ENCODE results near the gene ATG2B. TPM values are rescaled to one million over a fixed set of nuclear protein-coding genes. Genes with fewer than 3 reads are reported as not detected.
"Not testable (repeated sequence)": the region's sequence is repeated elsewhere in the genome, so short reads cannot be mapped to it uniquely, and the experiment has no call there.

ATG2B gene
- polyA plus RNA-seq, 1 experiment = 22.1 TPM

GRCh38 chr14:96249029-96249428 is 114.1 kb downstream of the ATG2B start:
- Histone ChIP-seq H3K27me3 (ENCODE audit: control insufficient read depth, insufficient read depth, low read length) (no peaks in the 10 kb centered on the region), H3K27ac (ENCODE audit: low read depth, low read length) (peak overlapping the region; percentile 75), H3K4me3 (ENCODE audit: low read depth, low read length) (no peak overlapping the region), H3K9me3 (ENCODE audit: control insufficient read depth, insufficient read depth, low read length) (no peaks in the 10 kb centered on the region; the same call in 1 of the 2 replicates)
- CTCF ChIA-PET = interaction anchor here (2.7 kb wide), 1 partner anchor 148 kb away, joined by 10 read pairs; no protein-coding TSS in a partner anchor
- peak; percentile 50 for DNase-seq (ENCODE audit: low read depth, low spot score)
- POLR2A ChIA-PET = no interaction called here
- TF ChIP-seq, protein P1, sequence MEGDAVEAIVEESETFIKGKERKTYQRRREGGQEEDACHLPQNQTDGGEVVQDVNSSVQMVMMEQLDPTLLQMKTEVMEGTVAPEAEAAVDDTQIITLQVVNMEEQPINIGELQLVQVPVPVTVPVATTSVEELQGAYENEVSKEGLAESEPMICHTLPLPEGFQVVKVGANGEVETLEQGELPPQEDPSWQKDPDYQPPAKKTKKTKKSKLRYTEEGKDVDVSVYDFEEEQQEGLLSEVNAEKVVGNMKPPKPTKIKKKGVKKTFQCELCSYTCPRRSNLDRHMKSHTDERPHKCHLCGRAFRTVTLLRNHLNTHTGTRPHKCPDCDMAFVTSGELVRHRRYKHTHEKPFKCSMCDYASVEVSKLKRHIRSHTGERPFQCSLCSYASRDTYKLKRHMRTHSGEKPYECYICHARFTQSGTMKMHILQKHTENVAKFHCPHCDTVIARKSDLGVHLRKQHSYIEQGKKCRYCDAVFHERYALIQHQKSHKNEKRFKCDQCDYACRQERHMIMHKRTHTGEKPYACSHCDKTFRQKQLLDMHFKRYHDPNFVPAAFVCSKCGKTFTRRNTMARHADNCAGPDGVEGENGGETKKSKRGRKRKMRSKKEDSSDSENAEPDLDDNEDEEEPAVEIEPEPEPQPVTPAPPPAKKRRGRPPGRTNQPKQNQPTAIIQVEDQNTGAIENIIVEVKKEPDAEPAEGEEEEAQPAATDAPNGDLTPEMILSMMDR (IDR thresholded peaks at IDR 0.05; ENCODE audit: low read depth, low read length) = no peak

GRCh38 chr14:96247031-96247430 is 116.1 kb downstream of the ATG2B start:
- TF ChIP-seq, protein P1 (IDR thresholded peaks at IDR 0.05; ENCODE audit: low read depth, low read length) = no peak
- no peak for DNase-seq (ENCODE audit: low read depth, low spot score)
- Histone ChIP-seq H3K9me3 (ENCODE audit: control insufficient read depth, insufficient read depth, low read length) (no peaks in the 10 kb centered on the region), H3K27ac (ENCODE audit: low read depth, low read length) (peak overlapping the region; percentile 93), H3K27me3 (ENCODE audit: control insufficient read depth, insufficient read depth, low read length) (no peaks in the 10 kb centered on the region), H3K4me3 (ENCODE audit: low read depth, low read length) (no peak overlapping the region)
- ChIA-PET CTCF (interaction anchor here (1.0 to 3.3 kb wide), 4 partner anchors 15 to 148 kb away, joined by 3 to 16 read pairs (median 7); no protein-coding TSS in a partner anchor), POLR2A (interaction anchor here (1.0 to 1.9 kb wide), 6 partner anchors 9 to 142 kb away, joined by 3 to 9 read pairs (median 5); partner anchors contain the start of gene BDKRB1)

DNA sequence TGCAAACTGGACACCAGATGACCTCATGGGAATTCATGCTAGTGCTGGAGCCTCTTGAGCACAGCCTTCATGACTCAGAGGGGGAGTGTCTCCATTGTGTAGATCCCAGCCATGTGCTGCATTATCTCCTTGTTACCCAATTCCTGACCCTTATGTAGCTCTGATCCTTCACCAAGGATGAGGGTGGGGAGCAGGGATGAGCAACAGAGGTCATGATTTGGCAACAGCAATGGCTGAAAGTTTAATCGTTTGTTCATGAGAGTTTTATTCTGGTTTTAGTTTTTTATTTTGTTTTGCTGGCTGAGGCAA is 116.6 kb downstream of the ATG2B start:
- TF ChIP-seq, protein P1 (IDR thresholded peaks at IDR 0.05; ENCODE audit: low read depth, low read length) = no peak

GRCh38 chr14:96245710-96246538 is 117.2 kb downstream of the ATG2B start:
- H3K9me3 ChIP-seq (ENCODE audit: control insufficient read depth, insufficient read depth, low read length) = no peaks in the 10 kb centered on the region; the same call in 1 of the 2 replicates
- TF ChIP-seq, protein P1 (IDR thresholded peaks at IDR 0.05; ENCODE audit: low read depth, low read length) = no peak
- no peaks in the 10 kb centered on the region for H3K27me3 ChIP-seq (ENCODE audit: control insufficient read depth, insufficient read depth, low read length)
- peak overlapping the region; percentile 93 for H3K27ac ChIP-seq (ENCODE audit: low read depth, low read length)
- no peak overlapping the region for H3K4me3 ChIP-seq (ENCODE audit: low read depth, low read length)
- no peak for DNase-seq (ENCODE audit: low read depth, low spot score)
- CTCF ChIA-PET = interaction anchor here (1.0 to 3.3 kb wide), 4 partner anchors 16 to 147 kb away, joined by 3 to 16 read pairs (median 7); no protein-coding TSS in a partner anchor
- POLR2A ChIA-PET = interaction anchor here (0.5 to 1.9 kb wide), 9 partner anchors 10 to 143 kb away, joined by 3 to 9 read pairs (median 4); partner anchors contain the start of gene BDKRB1

More for the DNA sequence above, 116.6 kb downstream of the ATG2B start:
- Histone ChIP-seq H3K27ac (ENCODE audit: low read depth, low read length) (peak overlapping the region; percentile 93), H3K27me3 (ENCODE audit: control insufficient read depth, insufficient read depth, low read length) (no peaks in the 10 kb centered on the region), H3K4me3 (ENCODE audit: low read depth, low read length) (no peak overlapping the region), H3K9me3 (ENCODE audit: control insufficient read depth, insufficient read depth, low read length) (no peaks in the 10 kb centered on the region)
- ChIA-PET CTCF (interaction anchor here (1.0 to 3.3 kb wide), 4 partner anchors 15 to 148 kb away, joined by 3 to 16 read pairs (median 7); no protein-coding TSS in a partner anchor), POLR2A (interaction anchor here (0.7 to 1.9 kb wide), 8 partner anchors 10 to 144 kb away, joined by 3 to 9 read pairs (median 4); partner anchors contain the start of gene BDKRB1)
- DNase-seq (ENCODE audit: low read depth, low spot score) = peak; percentile 94

DNA sequence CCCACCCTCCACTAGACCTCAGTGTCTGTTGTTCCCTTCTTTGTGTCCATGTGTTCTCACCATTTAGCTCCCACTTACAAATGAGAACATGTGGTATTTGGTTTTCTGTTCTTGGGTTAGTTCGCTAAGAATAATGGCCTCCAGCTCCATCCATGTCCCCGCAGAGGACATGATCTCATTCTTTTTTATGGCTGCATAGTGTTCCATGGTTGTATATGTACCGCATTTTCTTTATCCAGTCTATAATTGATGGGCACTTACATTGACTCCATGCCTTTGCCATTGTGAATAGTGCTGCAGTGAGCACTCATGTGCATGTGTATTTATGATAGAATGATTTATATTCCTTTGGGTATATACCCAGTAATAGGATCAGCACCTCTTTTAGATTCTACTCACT is 118.1 kb downstream of the ATG2B start:
- H3K9me3 ChIP-seq (ENCODE audit: control insufficient read depth, insufficient read depth, low read length); H3K27ac ChIP-seq (ENCODE audit: low read depth, low read length); DNase-seq (ENCODE audit: low read depth, low spot score); POLR2A ChIA-PET; H3K4me3 ChIP-seq (ENCODE audit: low read depth, low read length); H3K27me3 ChIP-seq (ENCODE audit: control insufficient read depth, insufficient read depth, low read length): not testable (repeated sequence)
- CTCF ChIA-PET = interaction anchor here (1.0 to 3.3 kb wide), 2 partner anchors 30 to 144 kb away, joined by 3 to 16 read pairs; no protein-coding TSS in a partner anchor

All from AG04450 (cell line).